ENCODE results near the gene ATXN1. TPM values are rescaled to one million over a fixed set of nuclear protein-coding genes. Genes with fewer than 3 reads are reported as not detected.
"Not testable (repeated sequence)": the region's sequence is repeated elsewhere in the genome, so short reads cannot be mapped to it uniquely, and the experiment has no call there.

Gene ATXN1
- total RNA-seq, 1 experiment from 2014 or later, result 19.7 TPM

DNA sequence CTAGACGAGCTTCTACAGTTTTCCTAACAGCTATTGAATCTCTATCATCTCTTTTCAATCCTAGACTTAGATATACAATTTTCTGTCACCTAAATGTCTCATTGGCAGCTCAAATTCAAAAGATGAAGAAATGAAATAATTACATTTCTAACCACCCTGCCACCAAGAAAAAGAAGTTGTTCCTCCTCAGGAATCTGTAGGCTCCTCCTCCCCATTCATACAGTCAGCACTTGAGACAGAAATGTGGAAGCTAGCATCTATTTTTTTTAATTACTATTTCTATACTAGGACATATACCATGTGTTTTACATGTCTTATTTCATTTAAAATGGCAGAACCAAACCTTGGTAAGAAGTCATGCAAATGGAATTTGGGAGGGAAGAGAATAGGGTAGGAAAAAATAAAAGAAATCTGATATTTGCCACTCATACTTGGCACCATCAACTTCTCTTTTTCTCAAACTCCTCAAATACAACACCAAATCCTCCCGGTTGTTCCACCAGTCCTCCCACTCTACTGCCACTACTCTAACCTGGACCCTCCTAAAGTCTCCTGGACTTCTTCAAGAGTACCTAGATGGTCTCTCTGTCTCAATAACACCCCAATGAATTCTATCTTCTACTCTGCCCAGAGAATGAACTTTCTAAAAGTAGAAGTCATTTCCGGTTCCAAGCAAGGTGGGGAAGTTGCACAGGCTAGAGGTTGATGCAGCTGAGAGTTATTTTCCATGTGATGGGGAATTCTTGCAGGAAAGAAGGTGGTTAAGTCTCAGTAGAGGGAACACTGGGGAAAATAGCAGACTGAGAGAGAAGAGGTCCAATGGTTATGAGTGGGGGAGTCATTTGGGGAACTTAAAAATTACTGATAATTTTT lies 54.1 kb downstream of the ATXN1 start:
- H3K27me3 Mint-ChIP-seq (ENCODE audit: unreplicated experiment), result no peaks in the 10 kb centered on the region
- CTCF ChIA-PET, result no interaction called here
- intact Hi-C loops (cut with micrococcal nuclease; ENCODE audit: unreplicated experiment), result no loop called here
- TF ChIP-seq, protein P1, sequence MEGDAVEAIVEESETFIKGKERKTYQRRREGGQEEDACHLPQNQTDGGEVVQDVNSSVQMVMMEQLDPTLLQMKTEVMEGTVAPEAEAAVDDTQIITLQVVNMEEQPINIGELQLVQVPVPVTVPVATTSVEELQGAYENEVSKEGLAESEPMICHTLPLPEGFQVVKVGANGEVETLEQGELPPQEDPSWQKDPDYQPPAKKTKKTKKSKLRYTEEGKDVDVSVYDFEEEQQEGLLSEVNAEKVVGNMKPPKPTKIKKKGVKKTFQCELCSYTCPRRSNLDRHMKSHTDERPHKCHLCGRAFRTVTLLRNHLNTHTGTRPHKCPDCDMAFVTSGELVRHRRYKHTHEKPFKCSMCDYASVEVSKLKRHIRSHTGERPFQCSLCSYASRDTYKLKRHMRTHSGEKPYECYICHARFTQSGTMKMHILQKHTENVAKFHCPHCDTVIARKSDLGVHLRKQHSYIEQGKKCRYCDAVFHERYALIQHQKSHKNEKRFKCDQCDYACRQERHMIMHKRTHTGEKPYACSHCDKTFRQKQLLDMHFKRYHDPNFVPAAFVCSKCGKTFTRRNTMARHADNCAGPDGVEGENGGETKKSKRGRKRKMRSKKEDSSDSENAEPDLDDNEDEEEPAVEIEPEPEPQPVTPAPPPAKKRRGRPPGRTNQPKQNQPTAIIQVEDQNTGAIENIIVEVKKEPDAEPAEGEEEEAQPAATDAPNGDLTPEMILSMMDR (IDR thresholded peaks at IDR 0.05; ENCODE audit: unreplicated experiment), result no peak
- H3K4me3 Mint-ChIP-seq (ENCODE audit: low read depth, unreplicated experiment), result no peak overlapping the region
- no peak for DNase-seq
- H3K27ac Mint-ChIP-seq (ENCODE audit: unreplicated experiment), result no peak overlapping the region
- H3K36me3 Mint-ChIP-seq (ENCODE audit: insufficient read depth, unreplicated experiment), result peaks cover 7% of the 10 kb centered on the region
- H3K4me1 Mint-ChIP-seq (ENCODE audit: low read depth, unreplicated experiment), result peaks cover 30% of the 10 kb centered on the region
- BruUV-seq (replicated peaks), result no TSS peak
- H3K9me3 Mint-ChIP-seq (ENCODE audit: low read depth, unreplicated experiment), result no peaks in the 10 kb centered on the region

DNA sequence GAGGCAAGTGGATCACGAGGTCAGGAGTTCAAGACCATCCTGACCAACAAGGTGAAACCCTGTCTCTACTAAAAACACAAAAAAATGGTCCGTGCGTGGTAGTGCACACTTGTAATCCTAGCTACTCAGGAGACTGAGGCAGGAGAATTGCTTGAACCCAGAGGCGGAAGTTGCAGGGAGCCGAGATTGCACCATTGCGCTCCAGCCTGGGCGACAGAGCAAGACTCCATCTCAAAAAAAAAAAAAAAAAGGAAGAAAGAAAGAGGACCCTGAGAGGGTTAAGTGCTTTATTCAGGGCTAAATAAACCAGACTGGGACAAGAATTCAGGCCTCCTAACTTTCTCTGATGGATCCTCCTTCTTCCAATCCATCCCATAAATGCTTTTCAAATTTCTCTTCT lies 54.8 kb downstream of the ATXN1 start:
- intact Hi-C loops (cut with micrococcal nuclease; ENCODE audit: unreplicated experiment); H3K27ac Mint-ChIP-seq (ENCODE audit: unreplicated experiment); H3K4me3 Mint-ChIP-seq (ENCODE audit: low read depth, unreplicated experiment); H3K36me3 Mint-ChIP-seq (ENCODE audit: insufficient read depth, unreplicated experiment); DNase-seq; H3K27me3 Mint-ChIP-seq (ENCODE audit: unreplicated experiment); H3K9me3 Mint-ChIP-seq (ENCODE audit: low read depth, unreplicated experiment); CTCF ChIA-PET; BruUV-seq (replicated peaks): not testable (repeated sequence)
- H3K4me1 Mint-ChIP-seq (ENCODE audit: low read depth, unreplicated experiment), result peaks cover 23% of the 10 kb centered on the region

DNA sequence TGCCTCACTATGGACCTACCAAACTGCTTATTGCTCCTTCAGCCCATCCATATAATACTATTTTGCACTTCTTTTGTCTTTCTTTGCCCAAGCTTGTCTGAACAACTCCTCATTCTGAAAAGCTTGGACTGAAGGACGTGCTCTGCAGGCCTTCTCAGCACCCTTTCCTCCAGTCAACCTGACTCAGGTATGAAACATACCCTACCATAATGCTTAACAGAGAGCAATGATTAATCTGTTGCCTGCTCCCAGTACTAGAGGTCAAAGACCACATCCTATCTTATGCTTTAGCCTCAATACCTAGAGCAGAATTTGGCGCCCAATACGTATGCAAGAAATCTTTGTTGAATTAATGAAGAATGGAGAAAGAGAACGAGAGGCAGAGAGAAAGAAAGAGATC lies 55.2 kb downstream of the ATXN1 start:
- H3K9me3 Mint-ChIP-seq (ENCODE audit: low read depth, unreplicated experiment), result no peaks in the 10 kb centered on the region
- CTCF ChIA-PET, result no interaction called here
- H3K4me1 Mint-ChIP-seq (ENCODE audit: low read depth, unreplicated experiment), result peaks cover 22% of the 10 kb centered on the region
- intact Hi-C loops (cut with micrococcal nuclease; ENCODE audit: unreplicated experiment), result no loop called here
- no peak for DNase-seq
- H3K36me3 Mint-ChIP-seq (ENCODE audit: insufficient read depth, unreplicated experiment), result no peaks in the 10 kb centered on the region
- no TSS peak for BruUV-seq (replicated peaks)
- H3K4me3 Mint-ChIP-seq (ENCODE audit: low read depth, unreplicated experiment), result no peak overlapping the region
- no peaks in the 10 kb centered on the region for H3K27me3 Mint-ChIP-seq (ENCODE audit: unreplicated experiment)
- TF ChIP-seq, protein P1 (IDR thresholded peaks at IDR 0.05; ENCODE audit: unreplicated experiment), result no peak
- H3K27ac Mint-ChIP-seq (ENCODE audit: unreplicated experiment), result no peak overlapping the region

DNA sequence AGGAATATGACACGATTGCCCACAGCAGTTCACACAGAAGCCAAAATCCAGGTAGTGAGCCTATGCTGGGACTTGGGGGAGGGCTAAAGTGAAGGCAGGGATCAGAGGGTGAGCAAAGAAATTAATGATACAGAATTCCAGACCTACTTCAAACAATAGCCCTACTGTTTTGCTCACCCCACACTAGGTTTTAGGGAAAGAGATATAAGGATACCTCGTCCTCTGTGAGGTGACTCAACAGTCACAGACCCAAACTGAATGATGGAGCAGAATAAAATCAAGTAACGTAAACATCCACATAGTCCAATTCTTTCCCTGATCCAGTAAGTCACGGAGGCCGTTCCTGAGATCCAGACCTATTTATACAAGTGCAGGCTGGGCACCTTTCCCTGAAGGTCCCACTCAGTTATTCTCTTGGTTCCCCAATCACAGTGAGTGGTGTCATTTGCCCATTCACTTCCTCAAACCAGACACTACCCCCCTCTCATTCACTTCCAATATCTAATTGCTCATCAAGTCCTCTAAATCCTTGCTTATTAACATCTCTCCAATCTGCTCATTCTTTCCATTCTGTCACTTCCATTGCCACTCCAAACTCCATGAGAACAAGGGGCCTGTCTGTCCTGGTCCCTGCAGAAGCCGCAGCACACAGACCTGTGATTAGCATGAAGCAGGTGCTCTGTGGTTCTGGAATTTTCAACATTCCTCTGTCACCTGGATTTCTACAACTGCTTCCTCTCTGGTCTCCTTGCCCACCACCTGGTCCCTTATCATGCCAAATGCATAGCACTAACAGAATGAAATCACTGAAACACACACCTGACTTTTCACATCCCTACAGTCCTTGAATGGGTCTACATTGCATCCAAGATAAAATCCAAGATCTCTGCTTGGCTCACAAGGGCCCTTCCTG lies 55.9 kb downstream of the ATXN1 start:
- no peak overlapping the region for H3K4me3 Mint-ChIP-seq (ENCODE audit: low read depth, unreplicated experiment)
- TF ChIP-seq, protein P1 (IDR thresholded peaks at IDR 0.05; ENCODE audit: unreplicated experiment), result no peak
- CTCF ChIA-PET, result no interaction called here
- peaks cover 22% of the 10 kb centered on the region for H3K4me1 Mint-ChIP-seq (ENCODE audit: low read depth, unreplicated experiment)
- H3K27me3 Mint-ChIP-seq (ENCODE audit: unreplicated experiment), result no peaks in the 10 kb centered on the region
- no peaks in the 10 kb centered on the region for H3K9me3 Mint-ChIP-seq (ENCODE audit: low read depth, unreplicated experiment)
- H3K36me3 Mint-ChIP-seq (ENCODE audit: insufficient read depth, unreplicated experiment), result no peaks in the 10 kb centered on the region
- no TSS peak for BruUV-seq (replicated peaks)
- intact Hi-C loops (cut with micrococcal nuclease; ENCODE audit: unreplicated experiment), result no loop called here
- DNase-seq, result no peak
- H3K27ac Mint-ChIP-seq (ENCODE audit: unreplicated experiment), result no peak overlapping the region

Measured in Calu3 (cell line).